IPS-NIHi7 (cell line): Measurements from ENCODE around the gene PTPRD.
"Not testable (repeated sequence)": the region's sequence is repeated elsewhere in the genome, so short reads cannot be mapped to it uniquely, and the experiment has no call there.

Experiments used
- DNase-seq: peaks from one replicate; pipeline ENCODE4 v3.0.0; 2012; ENCODE audit warnings: mixed read lengths; ENCODE audit errors: extremely low spot score

Gene PTPRD

GRCh38 chr9:9173264-9173663 is 1439.5 kb downstream of the PTPRD start:
- no peak for DNase-seq

GRCh38 chr9:9170439-9171134 is 1442.2 kb downstream of the PTPRD start:
- no peak for DNase-seq

- DNase-seq, result peak; percentile 23
Observed at GRCh38 chr9:9142001-9142400, 1470.8 kb downstream of the PTPRD start.

GRCh38 chr9:9133526-9133925 is 1479.3 kb downstream of the PTPRD start:
- no peak for DNase-seq

- no peak for DNase-seq
Observed at GRCh38 chr9:9124616-9125015, 1488.2 kb downstream of the PTPRD start.

GRCh38 chr9:9122230-9122875 is 1490.4 kb downstream of the PTPRD start:
- DNase-seq, result no peak

- DNase-seq, result no peak
Observed at GRCh38 chr9:9117866-9118265, 1494.9 kb downstream of the PTPRD start.

GRCh38 chr9:9112001-9112720 is 1500.6 kb downstream of the PTPRD start:
- DNase-seq, result no peak

GRCh38 chr9:9108641-9109040 is 1504.2 kb downstream of the PTPRD start:
- DNase-seq, result peak; percentile 33

GRCh38 chr9:9102295-9102694 is 1510.5 kb downstream of the PTPRD start:
- no peak for DNase-seq

- no peak for DNase-seq
Observed at GRCh38 chr9:9100070-9100469, 1512.7 kb downstream of the PTPRD start.

GRCh38 chr9:9099646-9100045 is 1513.2 kb downstream of the PTPRD start:
- no peak for DNase-seq

- not testable (repeated sequence) for DNase-seq
Observed at GRCh38 chr9:9097254-9097653, 1515.5 kb downstream of the PTPRD start.

- DNase-seq, result no peak
Observed at GRCh38 chr9:9091387-9091786, 1521.4 kb downstream of the PTPRD start.

GRCh38 chr9:9079473-9079872 is 1533.3 kb downstream of the PTPRD start:
- DNase-seq, result no peak

- no peak for DNase-seq
Observed at GRCh38 chr9:9078301-9078700, 1534.5 kb downstream of the PTPRD start.

- no peak for DNase-seq
Observed at GRCh38 chr9:9061627-9062026, 1551.2 kb downstream of the PTPRD start.

GRCh38 chr9:9054354-9054992 is 1558.3 kb downstream of the PTPRD start:
- no peak for DNase-seq

- DNase-seq, result no peak
Observed at GRCh38 chr9:9045572-9045971, 1567.2 kb downstream of the PTPRD start.

GRCh38 chr9:9045072-9045471 is 1567.7 kb downstream of the PTPRD start:
- DNase-seq, result no peak

GRCh38 chr9:9043788-9044187 is 1569.0 kb downstream of the PTPRD start:
- not testable (repeated sequence) for DNase-seq

- no peak for DNase-seq
Observed at GRCh38 chr9:9041756-9042155, 1571.0 kb downstream of the PTPRD start.
